PC-9 (cell line): ENCODE data around the gene PIEZO2. TPM values are rescaled to one million over a fixed set of nuclear protein-coding genes. Genes with fewer than 3 reads are reported as not detected.

Experiments used
- BruUV-seq: library from RNA; stranded (reverse); fragments of 400-500 nt; replicated peaks from 2 replicates; lab custom pipeline; 2021; lab: Mats Ljungman, UMichigan
- CTCF ChIA-PET: fragments of 300-600 bp; sonication (Branson Sonifier 250); formaldehyde crosslinking; loops from one replicate; lab custom pipeline; 2022; ENCODE audit warnings: antibody characterized with exemption; lab: Charles Lee
- POLR2A ChIA-PET: fragments of 300-600 bp; sonication (Branson Sonifier 250); formaldehyde crosslinking; loops from one replicate; lab custom pipeline; 2022; ENCODE audit warnings: antibody characterized with exemption; ENCODE audit not compliant: unreplicated experiment; lab: Charles Lee
- DNase-seq, 2 experiments: peaks; one replicate each; pipeline versions ENCODE4 v3.0.0 to v3.0.0-alpha.2; 2015 to 2022; ENCODE audit warnings: mixed read lengths in 1 of 2
- H2AFZ ChIP-seq: fragments of 200-600 bp; sonication (generic); 2 replicates; pipeline ENCODE4 v1.8.1; 2017; ENCODE audit warnings: antibody characterized with exemption
- H3F3A ChIP-seq: fragments of 200-600 bp; sonication (generic); 2 replicates; pipeline ENCODE4 v1.8.1; 2017; ENCODE audit warnings: antibody characterized with exemption, mild to moderate bottlenecking, low read depth; ENCODE audit not compliant: insufficient read depth
- H3K27ac ChIP-seq: fragments of 200-600 bp; sonication (generic); 2 replicates; pipeline ENCODE4 v1.6.1; 2016; ENCODE audit warnings: mixed run types
- H3K27me3 ChIP-seq: fragments of 200-600 bp; sonication (generic); 2 replicates; pipeline ENCODE4 v1.6.1; 2016; ENCODE audit warnings: low read depth, mixed run types; ENCODE audit not compliant: insufficient read depth
- H3K36me3 ChIP-seq: fragments of 200-600 bp; sonication (generic); 2 replicates; pipeline ENCODE4 v1.6.1; 2016; ENCODE audit warnings: low read depth, mixed run types
- H3K4me1 ChIP-seq: fragments of 200-600 bp; sonication (generic); replicated peaks from 2 replicates; pipeline ENCODE4 v1.6.1; 2016; ENCODE audit warnings: mixed run types; ENCODE audit not compliant: insufficient read depth
- H3K4me2 ChIP-seq: fragments of 200-600 bp; sonication (generic); 2 replicates; pipeline ENCODE4 v1.6.1; 2017; ENCODE audit warnings: mixed run types
- H3K4me3 ChIP-seq: fragments of 200-600 bp; sonication (generic); 2 replicates; pipeline ENCODE4 v1.6.1; 2016; ENCODE audit warnings: mixed run types
- H3K79me2 ChIP-seq: fragments of 200-600 bp; sonication (generic); 2 replicates; pipeline ENCODE4 v1.6.1; 2017; ENCODE audit warnings: low read depth, mixed run types
- H3K9me2 ChIP-seq: fragments of 200-600 bp; sonication (generic); 2 replicates; pipeline ENCODE4 v1.8.1; 2017; ENCODE audit warnings: mild to moderate bottlenecking; ENCODE audit not compliant: insufficient read depth
- H3K9me3 ChIP-seq: fragments of 200-600 bp; sonication (generic); 2 replicates; pipeline ENCODE4 v1.8.1; 2016; ENCODE audit warnings: low read depth; ENCODE audit not compliant: insufficient read depth
- H4K20me1 ChIP-seq: fragments of 200-600 bp; sonication (generic); 2 replicates; pipeline ENCODE4 v1.8.1; 2017; ENCODE audit not compliant: insufficient read depth
- EZH2 ChIP-seq: fragments of 200-600 bp; sonication (generic); IDR thresholded peaks from 2 replicates; pipeline ENCODE4 v1.8.0; 2017; ENCODE audit warnings: antibody characterized with exemption, low read depth
- intact Hi-C: fragments of 100-400 bp; cut with micrococcal nuclease; formaldehyde crosslinking; loops from one replicate; pipeline ENCODE4 v1.10.0; 2022; ENCODE audit not compliant: unreplicated experiment
- total RNA-seq: library from RNA; stranded (reverse); gene quantifications from 2 replicates; pipeline ENCODE4 v1.2.3, GENCODE V29; 2021
- TF ChIP-seq, protein P1 (sequence below): fragments of 200-600 bp; sonication (generic); conservative IDR thresholded peaks from 2 replicates; pipeline ENCODE4 v1.6.1; 2017; ENCODE audit warnings: mixed run types, antibody characterized with exemption, mild to moderate bottlenecking, moderate library complexity

Gene PIEZO2
- total RNA-seq, 1 experiment from 2014 or later = not detected

DNA sequence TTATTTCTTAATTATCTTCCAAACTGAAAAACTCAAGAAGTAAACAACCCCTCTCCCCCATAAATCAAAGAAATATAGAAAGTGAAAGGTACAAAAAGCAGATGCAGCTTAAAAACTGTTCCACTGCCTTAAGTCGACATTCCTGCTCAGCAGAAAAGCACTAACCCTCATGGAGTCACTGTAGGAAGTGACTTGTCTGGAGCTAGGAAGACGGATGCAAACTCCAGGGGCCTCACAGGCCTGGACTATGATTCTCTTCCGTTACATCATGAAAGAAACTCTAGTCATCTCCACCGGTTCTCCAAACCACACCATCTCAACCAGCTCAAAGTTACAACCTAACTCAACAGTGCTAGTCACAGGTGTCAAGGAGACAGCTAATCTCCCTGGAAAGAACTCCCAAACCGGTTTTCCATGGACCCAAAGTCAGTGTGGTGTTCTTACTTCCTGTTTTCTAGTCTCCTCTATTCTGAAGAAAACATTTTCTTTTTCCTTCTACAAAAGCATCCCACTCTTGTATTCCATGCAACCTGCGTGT lies 128.4 kb downstream of the PIEZO2 start:
- H3K36me3 ChIP-seq = no peaks in the 10 kb centered on the region
- no peaks in the 10 kb centered on the region for H3K9me3 ChIP-seq
- no peaks in the 10 kb centered on the region for H3K9me2 ChIP-seq
- TF ChIP-seq, protein P1, sequence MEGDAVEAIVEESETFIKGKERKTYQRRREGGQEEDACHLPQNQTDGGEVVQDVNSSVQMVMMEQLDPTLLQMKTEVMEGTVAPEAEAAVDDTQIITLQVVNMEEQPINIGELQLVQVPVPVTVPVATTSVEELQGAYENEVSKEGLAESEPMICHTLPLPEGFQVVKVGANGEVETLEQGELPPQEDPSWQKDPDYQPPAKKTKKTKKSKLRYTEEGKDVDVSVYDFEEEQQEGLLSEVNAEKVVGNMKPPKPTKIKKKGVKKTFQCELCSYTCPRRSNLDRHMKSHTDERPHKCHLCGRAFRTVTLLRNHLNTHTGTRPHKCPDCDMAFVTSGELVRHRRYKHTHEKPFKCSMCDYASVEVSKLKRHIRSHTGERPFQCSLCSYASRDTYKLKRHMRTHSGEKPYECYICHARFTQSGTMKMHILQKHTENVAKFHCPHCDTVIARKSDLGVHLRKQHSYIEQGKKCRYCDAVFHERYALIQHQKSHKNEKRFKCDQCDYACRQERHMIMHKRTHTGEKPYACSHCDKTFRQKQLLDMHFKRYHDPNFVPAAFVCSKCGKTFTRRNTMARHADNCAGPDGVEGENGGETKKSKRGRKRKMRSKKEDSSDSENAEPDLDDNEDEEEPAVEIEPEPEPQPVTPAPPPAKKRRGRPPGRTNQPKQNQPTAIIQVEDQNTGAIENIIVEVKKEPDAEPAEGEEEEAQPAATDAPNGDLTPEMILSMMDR = no peak
- no peak for TF ChIP-seq EZH2
- H3K79me2 ChIP-seq = no peaks in the 10 kb centered on the region
- H3K27me3 ChIP-seq = peaks cover 54% of the 10 kb centered on the region
- H2AFZ ChIP-seq = no peak overlapping the region
- no peaks in the 10 kb centered on the region for H4K20me1 ChIP-seq
- CTCF ChIA-PET = no interaction called here
- no TSS peak for BruUV-seq
- H3F3A ChIP-seq = no peaks in the 10 kb centered on the region
- H3K4me3 ChIP-seq = no peak overlapping the region
- H3K27ac ChIP-seq = no peak overlapping the region
- POLR2A ChIA-PET = no interaction called here
- no peaks in the 10 kb centered on the region for H3K4me1 ChIP-seq
- no peak for DNase-seq
- intact Hi-C loops = no loop called here
- no peak overlapping the region for H3K4me2 ChIP-seq

DNA sequence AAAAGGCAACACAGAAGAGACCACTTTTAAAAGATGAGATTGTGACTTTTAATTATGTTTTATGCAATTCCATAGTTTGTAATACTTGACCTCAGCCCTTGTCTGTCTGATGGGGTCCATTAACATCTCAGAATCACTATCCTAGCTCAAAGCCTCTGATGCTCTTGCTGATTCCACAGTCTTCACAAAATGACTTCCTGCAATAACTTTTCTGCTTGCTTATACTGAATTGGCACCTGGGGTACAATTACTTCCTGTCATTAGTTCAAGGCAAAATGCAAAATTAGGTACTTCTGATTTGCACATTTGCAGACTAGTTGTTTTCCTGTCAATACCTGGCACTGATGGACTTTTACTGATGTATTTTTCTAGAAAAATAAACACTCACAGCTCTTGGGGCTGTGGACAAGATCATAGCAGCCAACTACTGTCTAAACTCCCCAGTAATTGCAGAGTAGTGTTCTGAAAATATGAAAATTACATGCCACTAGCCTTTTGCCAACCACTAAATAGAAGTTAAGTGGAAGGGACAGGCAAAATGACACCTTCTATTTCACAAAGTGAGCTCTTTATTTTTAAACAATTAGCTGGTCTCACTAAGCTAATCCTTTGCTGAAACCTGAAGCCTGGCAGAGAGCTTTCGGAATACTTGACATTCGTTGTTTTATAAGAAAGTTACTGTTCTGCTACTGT lies 129.1 kb downstream of the PIEZO2 start:
- intact Hi-C loops = no loop called here
- Histone ChIP-seq H3K27ac (no peak overlapping the region), H3K9me2 (no peaks in the 10 kb centered on the region), H3K27me3 (peaks cover 48% of the 10 kb centered on the region), H3K4me3 (no peak overlapping the region), H4K20me1 (no peaks in the 10 kb centered on the region), H3F3A (no peaks in the 10 kb centered on the region), H3K4me1 (no peaks in the 10 kb centered on the region), H3K36me3 (no peaks in the 10 kb centered on the region), H2AFZ (no peak overlapping the region), H3K4me2 (no peak overlapping the region), H3K9me3 (no peaks in the 10 kb centered on the region), H3K79me2 (no peaks in the 10 kb centered on the region)
- no peak for DNase-seq
- CTCF ChIA-PET = no interaction called here
- no TSS peak for BruUV-seq
- TF ChIP-seq EZH2 = no peak
- TF ChIP-seq, protein P1 = no peak
- POLR2A ChIA-PET = no interaction called here

DNA sequence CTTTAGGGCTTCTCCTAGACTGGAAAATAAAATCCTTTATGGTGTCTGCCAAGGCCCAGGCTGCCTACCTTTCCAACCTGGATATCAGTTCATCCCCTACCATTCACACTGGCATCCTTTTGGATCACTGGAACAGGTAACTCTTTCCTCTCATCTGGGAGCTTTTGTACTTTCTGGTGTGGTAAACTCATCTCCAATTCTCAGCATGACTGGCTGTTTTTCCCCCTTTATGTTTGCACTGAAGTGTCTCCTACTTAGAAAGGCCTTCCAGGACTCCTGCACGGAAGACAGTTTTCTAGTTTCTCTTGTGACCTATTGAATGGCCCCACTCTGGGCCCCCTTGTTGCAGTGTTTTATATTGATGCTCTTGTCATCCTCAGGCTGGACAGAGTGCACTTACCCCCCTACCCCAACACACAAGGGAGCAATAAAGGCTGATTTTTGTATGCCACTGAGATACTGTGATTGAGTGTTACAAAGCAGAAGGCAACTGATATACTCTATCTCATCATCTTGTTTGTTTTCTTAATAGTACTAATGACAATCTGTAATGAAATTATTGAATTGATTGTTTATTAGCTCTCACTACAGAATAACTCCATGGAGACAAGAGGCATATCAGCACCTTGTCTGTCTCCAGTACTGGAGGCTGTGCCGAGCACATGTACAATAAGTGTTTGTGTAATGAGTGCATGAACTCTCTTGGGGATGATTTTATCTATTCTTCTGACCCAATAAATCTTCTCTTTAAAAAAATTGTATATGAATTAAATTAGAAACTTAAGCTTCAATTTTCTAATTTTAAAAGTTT lies 129.9 kb downstream of the PIEZO2 start:
- H3K9me3 ChIP-seq = no peaks in the 10 kb centered on the region
- H3K27ac ChIP-seq = no peak overlapping the region
- H3K27me3 ChIP-seq = peaks cover 47% of the 10 kb centered on the region
- no peak for DNase-seq
- H3K9me2 ChIP-seq = no peaks in the 10 kb centered on the region
- no peaks in the 10 kb centered on the region for H3K79me2 ChIP-seq
- H2AFZ ChIP-seq = no peak overlapping the region
- intact Hi-C loops = no loop called here
- ChIA-PET POLR2A (no interaction called here), CTCF (no interaction called here)
- no peaks in the 10 kb centered on the region for H3K4me1 ChIP-seq
- BruUV-seq = no TSS peak
- no peaks in the 10 kb centered on the region for H4K20me1 ChIP-seq
- H3K4me2 ChIP-seq = no peak overlapping the region
- TF ChIP-seq, protein P1 = no peak
- TF ChIP-seq EZH2 = no peak
- no peaks in the 10 kb centered on the region for H3K36me3 ChIP-seq
- H3F3A ChIP-seq = no peaks in the 10 kb centered on the region
- no peak overlapping the region for H3K4me3 ChIP-seq
